ENCODE results near the gene CSGALNACT2. TPM values are rescaled to one million over a fixed set of nuclear protein-coding genes. Genes with fewer than 3 reads are reported as not detected.

Gene CSGALNACT2
- polyA plus RNA-seq, 1 experiment: 14.1 TPM

- TF ChIP-seq CTCF (IDR thresholded peaks at IDR 0.05; ENCODE audit: insufficient read depth, low read depth, low read length): no peak
- H3K36me3 ChIP-seq (ENCODE audit: control insufficient read depth, insufficient read depth, low read length): no peaks in the 10 kb centered on the region
- no peak overlapping the region for H3K4me3 ChIP-seq (ENCODE audit: low read depth, low read length)
- CTCF ChIA-PET: interaction anchor here (0.6 to 7.6 kb wide), 15 partner anchors 12 to 451 kb away, joined by 3 to 87 read pairs (median 4); partner anchors contain the start of gene CSGALNACT2
- POLR2A ChIA-PET: no interaction called here
- no peak for DNase-seq (ENCODE audit: low read depth)
- no peaks in the 10 kb centered on the region for H3K27me3 ChIP-seq (ENCODE audit: control insufficient read depth, insufficient read depth, low read length)
Measured at GRCh38 chr10:43204042-43204942, 66.0 kb downstream of the CSGALNACT2 start.

GRCh38 chr10:43204943-43205671 is 66.9 kb downstream of the CSGALNACT2 start:
- ChIA-PET POLR2A (no interaction called here), CTCF (interaction anchor here (0.5 to 7.6 kb wide), 18 partner anchors 9 to 380 kb away, joined by 3 to 87 read pairs (median 4); partner anchors contain the start of gene CSGALNACT2)
- TF ChIP-seq CTCF (IDR thresholded peaks at IDR 0.05; ENCODE audit: insufficient read depth, low read depth, low read length): peak; percentile 83
- DNase-seq (ENCODE audit: low read depth): no peak
- Histone ChIP-seq H3K36me3 (ENCODE audit: control insufficient read depth, insufficient read depth, low read length) (no peaks in the 10 kb centered on the region), H3K27me3 (ENCODE audit: control insufficient read depth, insufficient read depth, low read length) (peaks cover 2% of the 10 kb centered on the region), H3K4me3 (ENCODE audit: low read depth, low read length) (no peak overlapping the region)

GRCh38 chr10:43205681-43206390 is 67.6 kb downstream of the CSGALNACT2 start:
- no peak overlapping the region for H3K4me3 ChIP-seq (ENCODE audit: low read depth, low read length)
- no peak for TF ChIP-seq CTCF (IDR thresholded peaks at IDR 0.05; ENCODE audit: insufficient read depth, low read depth, low read length)
- POLR2A ChIA-PET: no interaction called here
- CTCF ChIA-PET: interaction anchor here (0.7 to 7.6 kb wide), 11 partner anchors 10 to 101 kb away, joined by 3 to 87 read pairs (median 4); partner anchors contain the start of gene CSGALNACT2
- H3K27me3 ChIP-seq (ENCODE audit: control insufficient read depth, insufficient read depth, low read length): peaks cover 2% of the 10 kb centered on the region
- no peak for DNase-seq (ENCODE audit: low read depth)
- no peaks in the 10 kb centered on the region for H3K36me3 ChIP-seq (ENCODE audit: control insufficient read depth, insufficient read depth, low read length)

- CTCF ChIA-PET: interaction anchor here (0.6 to 7.6 kb wide), 5 partner anchors 11 to 160 kb away, joined by 3 to 87 read pairs (median 8); no protein-coding TSS in a partner anchor
- H3K27me3 ChIP-seq (ENCODE audit: control insufficient read depth, insufficient read depth, low read length): peaks cover 2% of the 10 kb centered on the region
- H3K4me3 ChIP-seq (ENCODE audit: low read depth, low read length): no peak overlapping the region
- POLR2A ChIA-PET: no interaction called here
- no peak for DNase-seq (ENCODE audit: low read depth)
- no peak for TF ChIP-seq CTCF (IDR thresholded peaks at IDR 0.05; ENCODE audit: insufficient read depth, low read depth, low read length)
- H3K36me3 ChIP-seq (ENCODE audit: control insufficient read depth, insufficient read depth, low read length): no peaks in the 10 kb centered on the region
Measured at GRCh38 chr10:43206391-43207235, 68.4 kb downstream of the CSGALNACT2 start.
